ENCODE data around the gene HBEGF.

HBEGF gene

DNA sequence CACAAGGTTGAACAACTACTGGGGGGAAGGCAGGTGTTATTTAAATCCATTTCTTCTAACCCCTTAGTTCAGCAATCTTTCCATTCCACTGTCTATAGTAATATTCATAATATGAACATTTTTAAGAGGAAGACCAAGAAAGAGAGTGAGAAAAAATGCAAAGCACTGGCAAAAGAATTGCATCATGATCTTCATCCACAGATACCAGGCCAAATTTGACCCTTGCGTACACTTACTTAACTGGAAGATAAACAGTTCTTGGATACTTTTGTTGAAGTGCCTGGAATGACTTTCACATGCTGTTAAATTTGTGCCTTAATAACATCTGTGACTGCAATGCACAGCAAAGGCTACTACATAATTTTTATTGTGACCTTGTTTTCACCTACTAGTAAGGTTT, 45.3 kb downstream of the HBEGF start:
- no peak for DNase-seq

GRCh38 chr5:140299056-140299455, 47.3 kb downstream of the HBEGF start:
- no peak for DNase-seq

DNA sequence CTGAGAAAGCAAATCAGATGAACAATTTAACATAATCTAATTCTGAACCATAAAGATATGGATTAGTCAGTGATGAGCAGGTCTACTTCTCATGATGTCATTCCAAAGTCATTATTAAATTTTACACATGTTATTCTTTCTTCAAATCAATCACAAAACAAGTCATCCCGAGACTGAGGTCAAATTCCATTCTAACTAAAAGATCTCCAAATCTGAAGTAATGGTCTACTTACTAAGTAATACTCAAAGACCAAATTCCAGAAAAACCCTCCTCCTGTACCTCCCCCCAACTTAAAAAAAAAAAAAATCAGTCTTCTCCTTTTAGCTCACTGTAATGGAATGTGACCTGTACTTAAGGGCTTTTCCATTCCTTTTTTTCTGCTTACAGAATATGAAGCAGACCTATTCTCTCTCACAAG, 48.2 kb downstream of the HBEGF start:
- no peak for DNase-seq

- DNase-seq, result no peak
Measured at GRCh38 chr5:140297283-140297682, 49.1 kb downstream of the HBEGF start.

DNA sequence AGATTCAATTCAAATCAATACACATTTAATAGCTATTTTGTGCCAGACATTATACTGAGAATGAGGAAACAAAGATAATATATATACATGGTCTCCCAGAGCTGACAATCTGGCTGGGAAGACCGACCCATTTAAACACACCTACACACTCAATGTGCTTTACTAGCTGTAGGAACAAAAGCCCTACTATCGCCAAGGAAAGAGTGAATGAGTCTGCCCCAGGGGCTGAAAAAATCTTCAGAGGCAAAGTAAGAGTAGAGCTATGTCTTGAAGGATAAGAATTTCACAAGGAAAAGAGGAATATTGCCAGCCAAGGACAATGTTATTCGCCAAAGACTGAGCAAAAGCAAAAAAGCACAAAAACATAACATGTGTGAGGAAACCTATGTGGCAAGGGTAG, 50.1 kb downstream of the HBEGF start:
- DNase-seq, result no peak

GRCh38 chr5:140295414-140295813, 51.0 kb downstream of the HBEGF start:
- DNase-seq, result peak in 1 of 14 donors; percentile 11

- DNase-seq, result no peak
Measured at GRCh38 chr5:140294753-140295152, 51.6 kb downstream of the HBEGF start.

DNA sequence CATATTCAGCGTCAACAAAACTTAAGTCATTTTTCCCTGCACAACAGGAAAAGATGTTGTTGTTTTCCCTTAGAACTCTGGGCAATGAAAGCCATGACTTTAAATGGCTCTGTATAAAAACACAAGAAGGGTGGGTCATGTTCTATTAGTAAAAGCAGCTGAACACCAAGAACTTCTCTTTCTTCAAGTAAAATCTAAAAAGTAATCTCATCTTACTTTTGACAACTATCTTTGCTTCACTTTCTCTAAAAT, 52.6 kb downstream of the HBEGF start:
- no peak for DNase-seq

- DNase-seq, result no peak
Measured at GRCh38 chr5:140293091-140293848, 53.1 kb downstream of the HBEGF start.

DNA sequence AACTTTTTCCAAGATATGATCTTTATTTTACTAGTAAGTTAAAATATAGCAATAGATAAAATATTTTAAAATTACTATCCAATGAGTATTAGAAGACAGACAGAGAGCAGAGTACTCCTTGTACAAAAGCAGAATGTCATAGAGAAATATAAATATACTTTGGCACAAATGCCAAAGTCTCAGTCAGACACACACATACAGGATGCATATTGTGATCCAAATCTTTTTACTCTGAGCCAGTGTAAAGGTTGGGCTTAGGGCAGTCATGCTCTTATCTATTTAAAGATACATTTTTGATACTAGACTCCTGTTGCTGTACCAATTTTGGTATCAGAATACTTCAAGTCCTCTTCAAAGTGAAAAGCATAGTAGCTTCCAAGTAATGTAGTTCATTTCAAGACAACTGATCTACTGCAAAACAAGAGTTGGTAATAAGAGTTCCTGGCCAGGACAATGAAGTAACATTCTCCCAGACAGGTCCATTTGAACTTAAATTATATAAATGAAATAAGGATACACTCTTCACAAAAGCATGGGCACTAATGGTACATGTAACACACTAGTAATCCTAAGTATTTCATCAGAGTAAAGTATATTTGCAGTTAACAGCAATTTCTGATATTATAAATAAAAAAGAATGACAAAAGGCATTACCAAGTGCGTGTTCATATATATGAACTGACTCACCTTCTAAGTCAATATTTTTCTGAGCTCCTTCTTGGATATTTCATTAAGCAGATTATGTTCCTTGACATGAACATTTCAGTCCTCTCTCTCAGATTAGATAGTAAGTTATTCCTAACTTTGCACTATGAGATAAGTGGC, 54.0 kb downstream of the HBEGF start:
- DNase-seq, result no peak

DNA sequence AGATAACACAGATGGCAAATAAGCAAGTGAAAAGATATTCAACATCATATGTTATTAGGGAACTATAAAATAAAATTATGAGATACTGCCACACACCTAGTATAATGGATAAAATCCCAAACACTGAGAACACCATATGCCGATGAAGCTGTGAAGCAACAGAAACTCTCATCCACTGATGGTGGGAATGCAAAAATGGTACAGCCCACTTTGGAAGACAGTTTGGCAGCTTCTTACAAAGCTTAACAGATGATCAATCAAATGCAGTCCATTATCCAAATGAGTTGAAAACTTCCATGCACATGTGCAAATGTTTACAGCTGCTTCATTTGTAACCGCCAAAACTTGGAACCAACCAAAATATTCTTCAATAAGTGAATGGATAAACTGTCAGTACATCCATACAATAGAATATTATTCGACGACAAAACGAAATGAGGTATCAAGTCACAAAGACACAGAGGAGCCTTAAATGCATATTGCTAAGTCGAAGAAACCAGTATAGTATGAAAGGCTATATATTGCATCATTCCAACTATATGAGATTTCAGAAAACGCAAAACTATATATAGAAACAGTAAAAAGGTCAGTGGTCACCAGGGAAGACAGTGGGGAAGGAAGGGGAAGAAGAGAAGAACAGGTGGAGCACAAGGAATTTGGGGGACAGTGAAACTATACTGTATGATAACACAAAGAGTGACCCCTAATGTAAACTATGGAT, 58.4 kb downstream of the HBEGF start:
- no peak for DNase-seq

- DNase-seq, result no peak
Measured at GRCh38 chr5:140286424-140286823, 60.0 kb downstream of the HBEGF start.

- DNase-seq, result no peak
Measured at GRCh38 chr5:140284013-140284412, 62.4 kb downstream of the HBEGF start.

All from C1 segment of cervical spinal cord (tissue), 14 donors.